Adrenal gland (tissue), 5 donors: ENCODE data around the gene SDHAF3.

ENCODE experiments used
- POLR2A ChIP-seq, 2 donors: fragments of 450-650 bp; IDR thresholded peaks; one replicate each; pipeline ENCODE4 v1.6.1; 2017; ENCODE audit warnings: antibody characterized with exemption in 2 of 2, mild to moderate bottlenecking in 2 of 2, moderate library complexity in 1 of 2
- TF ChIP-seq, protein P1 (sequence below), 6 experiments: fragments of 450-650 bp in 4 of 6; fragments of 200-600 bp in 2 of 6; sonication (generic) in 1 of 6; IDR thresholded peaks; 1 replicate in 5 of 6; 2 replicates in 1 of 6; pipeline versions ENCODE4 v1.5.1 to v1.8.0; 2016 to 2021; ENCODE audit warnings: antibody characterized with exemption in 6 of 6, mild to moderate bottlenecking in 2 of 6, moderate library complexity in 1 of 6
- donor health status: DM: no; HTN: no; CAD: no.

DNA sequence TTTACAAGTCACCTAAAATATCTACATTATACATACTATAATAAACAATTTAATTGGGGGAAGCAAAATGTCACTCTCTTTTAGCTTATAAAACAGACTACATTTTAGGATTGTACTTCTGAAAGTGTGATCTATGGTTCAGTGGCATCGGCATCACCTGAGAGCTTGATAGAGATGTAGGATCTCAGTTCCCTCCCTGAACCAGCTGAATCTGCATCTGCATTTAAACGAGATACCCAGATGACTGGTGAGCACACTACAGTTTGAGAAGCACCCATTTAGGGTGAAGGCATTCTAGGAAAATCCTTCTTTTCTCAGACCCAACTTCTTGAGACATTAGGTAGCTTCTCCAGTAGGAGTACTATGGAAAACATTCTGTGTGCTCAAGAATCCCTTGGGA, 21.5 kb upstream of the SDHAF3 start:
- TF ChIP-seq, protein P1, sequence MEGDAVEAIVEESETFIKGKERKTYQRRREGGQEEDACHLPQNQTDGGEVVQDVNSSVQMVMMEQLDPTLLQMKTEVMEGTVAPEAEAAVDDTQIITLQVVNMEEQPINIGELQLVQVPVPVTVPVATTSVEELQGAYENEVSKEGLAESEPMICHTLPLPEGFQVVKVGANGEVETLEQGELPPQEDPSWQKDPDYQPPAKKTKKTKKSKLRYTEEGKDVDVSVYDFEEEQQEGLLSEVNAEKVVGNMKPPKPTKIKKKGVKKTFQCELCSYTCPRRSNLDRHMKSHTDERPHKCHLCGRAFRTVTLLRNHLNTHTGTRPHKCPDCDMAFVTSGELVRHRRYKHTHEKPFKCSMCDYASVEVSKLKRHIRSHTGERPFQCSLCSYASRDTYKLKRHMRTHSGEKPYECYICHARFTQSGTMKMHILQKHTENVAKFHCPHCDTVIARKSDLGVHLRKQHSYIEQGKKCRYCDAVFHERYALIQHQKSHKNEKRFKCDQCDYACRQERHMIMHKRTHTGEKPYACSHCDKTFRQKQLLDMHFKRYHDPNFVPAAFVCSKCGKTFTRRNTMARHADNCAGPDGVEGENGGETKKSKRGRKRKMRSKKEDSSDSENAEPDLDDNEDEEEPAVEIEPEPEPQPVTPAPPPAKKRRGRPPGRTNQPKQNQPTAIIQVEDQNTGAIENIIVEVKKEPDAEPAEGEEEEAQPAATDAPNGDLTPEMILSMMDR (IDR thresholded peaks at IDR 0.05), result no peak
- no peak for TF ChIP-seq POLR2A (IDR thresholded peaks at IDR 0.05)
